B cell (primary cell): ENCODE data around the gene CEP95. TPM values are rescaled to one million over a fixed set of nuclear protein-coding genes. Genes with fewer than 3 reads are reported as not detected.

Source experiments
- ATAC-seq: fragments of 200-7000 bp; cut with Tn5 transposase; one replicate; pipeline ENCODE4 v1.10.0; 2021; ENCODE audit warnings: low read depth, mild to moderate bottlenecking, moderate number of reproducible peaks, moderate library complexity
- CTCF ChIA-PET: fragments of 350-600 bp; sonication (Branson Sonifier 250); formaldehyde crosslinking; loops from one replicate; lab custom pipeline; 2021; ENCODE audit warnings: antibody characterized with exemption, inconsistent platforms; lab: Charles Lee
- POLR2A ChIA-PET: fragments of 350-600 bp; sonication (Branson Sonifier 250); formaldehyde crosslinking; loops from one replicate; lab custom pipeline; 2021; ENCODE audit warnings: antibody characterized with exemption; lab: Charles Lee
- DNase-seq: peaks from one replicate; pipeline ENCODE4 v3.0.0; 2013
- H2AFZ ChIP-seq: 2 replicates; pipeline ENCODE4 v1.6.1; 2012; ENCODE audit warnings: mild to moderate bottlenecking, low read depth, low read length; ENCODE audit not compliant: insufficient read depth, poor library complexity, severe bottlenecking
- H3K27ac ChIP-seq, 2 donors: 1 replicate in 1 of 2; 2 replicates in 1 of 2; pipeline ENCODE4 v1.5.1; 2012 to 2013; ENCODE audit warnings: low read length in 2 of 2, mild to moderate bottlenecking in 2 of 2, moderate library complexity in 1 of 2
- H3K27me3 ChIP-seq, 4 experiments: fragments of 200-600 bp in 1 of 4; sonication (generic) in 1 of 4; replicated peaks in 1 of 4; 1 replicate in 2 of 4; 2 replicates in 2 of 4; pipeline versions ENCODE4 v1.6.1 to v1.7.0; 2013 to 2016; ENCODE audit warnings: low read length in 3 of 4, mild to moderate bottlenecking in 2 of 4, mixed read lengths in 1 of 4, moderate library complexity in 1 of 4; ENCODE audit not compliant: insufficient read depth in 4 of 4, control insufficient read depth in 3 of 4; ENCODE audit errors: control extremely low read depth in 1 of 4
- H3K36me3 ChIP-seq, 2 experiments: replicated peaks in 1 of 2; 1 replicate in 1 of 2; 2 replicates in 1 of 2; pipeline versions ENCODE4 v1.6.1 to v1.7.1; 2013; ENCODE audit warnings: low read length in 1 of 2; ENCODE audit not compliant: insufficient read depth in 2 of 2, control insufficient read depth in 1 of 2; ENCODE audit errors: control extremely low read depth in 1 of 2, extremely low read depth in 1 of 2
- H3K4me1 ChIP-seq, 2 donors: fragments of 200-600 bp in 1 of 2; sonication (generic) in 1 of 2; 1 replicate in 1 of 2; 2 replicates in 1 of 2; pipeline versions ENCODE4 v1.5.1 to v1.6.1; 2013 to 2017; ENCODE audit warnings: low read length in 2 of 2; ENCODE audit not compliant: control insufficient read depth in 2 of 2, insufficient read depth in 2 of 2
- H3K4me2 ChIP-seq: replicated peaks from 2 replicates; pipeline ENCODE3; 2012; ENCODE audit warnings: mild to moderate bottlenecking, low read depth, low read length; ENCODE audit not compliant: poor library complexity, severe bottlenecking
- H3K4me3 ChIP-seq, 5 experiments: fragments of 200-600 bp in 1 of 5; sonication (generic) in 1 of 5; 1 replicate in 3 of 5; 2 replicates in 2 of 5; pipeline versions ENCODE4 v1.5.1 to v1.7.0; 2011 to 2016; ENCODE audit warnings: low read length in 4 of 5, mild to moderate bottlenecking in 4 of 5, low read depth in 2 of 5, control low read depth in 1 of 5, moderate library complexity in 1 of 5; ENCODE audit not compliant: insufficient read depth in 1 of 5; ENCODE audit errors: control extremely low read depth in 1 of 5, extremely low read depth in 1 of 5
- H3K79me2 ChIP-seq: fragments of 200-600 bp; sonication (generic); one replicate; pipeline ENCODE4 v1.6.0; 2016; ENCODE audit warnings: low read length; ENCODE audit not compliant: control insufficient read depth, insufficient read depth
- H3K9ac ChIP-seq: fragments of 200-600 bp; sonication (generic); 2 replicates; pipeline ENCODE4 v1.6.1; 2017; ENCODE audit warnings: mild to moderate bottlenecking, low read length, moderate library complexity
- H3K9me3 ChIP-seq, 3 donors: one replicate each; pipeline versions ENCODE4 v1.6.1 to v1.7.1; 2013; ENCODE audit warnings: low read length in 2 of 3; ENCODE audit not compliant: control insufficient read depth in 2 of 3, insufficient read depth in 1 of 3; ENCODE audit errors: control extremely low read depth in 1 of 3
- H4K20me1 ChIP-seq: 2 replicates; pipeline ENCODE4 v1.6.0; 2012; ENCODE audit warnings: mild to moderate bottlenecking, low read length; ENCODE audit not compliant: insufficient read depth, control insufficient read depth, poor library complexity, severe bottlenecking
- H3K27ac Mint-ChIP-seq: one replicate; pipeline ENCODE4 v1.8.0; 2021; ENCODE audit warnings: mixed read lengths
- H3K27me3 Mint-ChIP-seq: one replicate; pipeline ENCODE4 v1.8.0; 2021; ENCODE audit warnings: mixed read lengths
- H3K4me1 Mint-ChIP-seq: one replicate; pipeline ENCODE4 v1.8.0; 2021; ENCODE audit warnings: mixed read lengths
- H3K4me3 Mint-ChIP-seq: one replicate; pipeline ENCODE4 v1.8.0; 2021; ENCODE audit warnings: mixed read lengths
- H3K9me3 Mint-ChIP-seq: one replicate; pipeline ENCODE4 v1.8.0; 2022; ENCODE audit warnings: mixed read lengths; ENCODE audit not compliant: insufficient read depth
- EZH2 ChIP-seq: IDR thresholded peaks from 2 replicates; pipeline ENCODE4 v1.6.1; 2012; ENCODE audit warnings: borderline replicate concordance, low read depth, mild to moderate bottlenecking, moderate library complexity, low read length; ENCODE audit not compliant: insufficient read depth, poor library complexity, severe bottlenecking
- WGBS: methylation state at CpG from one replicate; pipeline ENCODE4 v1.1.5; 2013; ENCODE audit warnings: missing lambda C conversion rate; ENCODE audit not compliant: insufficient coverage; 5-methylcytosine and 5-hydroxymethylcytosine counted together
- intact Hi-C: fragments of 100-400 bp; cut with micrococcal nuclease; formaldehyde crosslinking; loops from one replicate; pipeline ENCODE4 v1.10.0; 2022
- polyA plus RNA-seq: library from polyadenylated mRNA; depleted of rRNA; stranded (reverse); fragments of >200 nt; gene quantifications from 2 replicates; pipeline ENCODE4 v1.2.3, GENCODE V29; 2012
- total RNA-seq, 2 donors: library from RNA; stranded (reverse); fragments of 120-200 nt in 1 of 2; gene quantifications; 1 replicate in 1 of 2; 2 replicates in 1 of 2; pipeline versions ENCODE4 v1.2.3 to v1.2.4, GENCODE V29; 2013 to 2022
- TF ChIP-seq, protein P1 (sequence below): fragments of 200-600 bp; IDR thresholded peaks from one replicate; pipeline ENCODE4 v1.8.0; 2022; ENCODE audit warnings: antibody characterized with exemption, mild to moderate bottlenecking

Gene CEP95
- total and polyA plus RNA-seq, 2 donors (not counting 1 experiment from before 2014, with no cell fraction given), result 71.1 to 122 TPM

DNA sequence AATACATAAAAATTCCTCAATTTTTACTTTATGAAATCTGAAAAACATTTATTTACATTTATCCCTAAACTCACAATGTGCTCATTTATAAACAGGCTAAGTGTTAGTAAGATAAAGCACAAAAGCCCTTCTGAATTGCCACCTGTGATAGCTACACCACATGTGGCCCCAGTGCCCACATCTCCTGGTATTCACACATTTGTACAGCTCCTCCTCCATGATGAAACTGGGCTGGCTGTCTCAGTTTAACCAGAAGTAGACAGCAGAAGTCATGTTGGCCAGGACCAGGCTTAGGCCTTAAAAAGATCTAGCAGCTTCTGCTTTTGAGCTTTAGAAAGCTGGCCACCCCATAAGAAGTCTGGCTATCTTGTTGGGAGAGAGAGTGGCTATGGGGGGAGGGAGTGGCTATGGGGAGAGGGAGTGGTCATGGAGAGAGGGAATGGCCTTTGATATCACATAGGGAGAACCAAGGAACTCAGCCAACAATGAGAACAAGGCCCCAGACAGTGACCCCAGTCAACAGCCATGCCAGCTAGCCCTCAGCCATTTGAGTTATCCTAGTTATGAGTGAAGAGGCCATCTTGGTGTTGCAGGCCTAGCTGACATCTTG, 47.4 kb downstream of the CEP95 start:
- H3K36me3 ChIP-seq, result peaks cover 0 to 49% of the 10 kb centered on the region in 2 experiments
- CTCF ChIA-PET, result no interaction called here

DNA sequence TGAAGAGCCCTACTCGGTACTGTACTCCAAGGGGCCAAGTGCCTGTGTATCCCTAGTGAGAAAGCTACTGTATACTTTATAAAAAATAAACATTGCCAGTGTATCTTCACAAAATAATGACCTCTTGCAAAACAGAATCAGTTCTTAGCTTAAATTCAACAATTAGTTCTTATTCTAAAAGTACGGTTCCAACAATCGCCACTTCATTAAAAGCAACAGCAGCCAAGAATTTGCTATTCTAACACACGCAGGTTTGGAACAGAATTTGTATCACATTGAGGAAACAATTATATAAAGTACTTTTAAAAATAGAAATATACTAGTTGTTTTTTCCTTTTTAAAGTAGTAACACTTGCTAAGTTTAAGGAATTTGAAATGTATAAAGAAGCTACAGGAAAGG, 48.5 kb downstream of the CEP95 start:
- intact Hi-C loops, result no loop called here
- TF ChIP-seq, protein P1, sequence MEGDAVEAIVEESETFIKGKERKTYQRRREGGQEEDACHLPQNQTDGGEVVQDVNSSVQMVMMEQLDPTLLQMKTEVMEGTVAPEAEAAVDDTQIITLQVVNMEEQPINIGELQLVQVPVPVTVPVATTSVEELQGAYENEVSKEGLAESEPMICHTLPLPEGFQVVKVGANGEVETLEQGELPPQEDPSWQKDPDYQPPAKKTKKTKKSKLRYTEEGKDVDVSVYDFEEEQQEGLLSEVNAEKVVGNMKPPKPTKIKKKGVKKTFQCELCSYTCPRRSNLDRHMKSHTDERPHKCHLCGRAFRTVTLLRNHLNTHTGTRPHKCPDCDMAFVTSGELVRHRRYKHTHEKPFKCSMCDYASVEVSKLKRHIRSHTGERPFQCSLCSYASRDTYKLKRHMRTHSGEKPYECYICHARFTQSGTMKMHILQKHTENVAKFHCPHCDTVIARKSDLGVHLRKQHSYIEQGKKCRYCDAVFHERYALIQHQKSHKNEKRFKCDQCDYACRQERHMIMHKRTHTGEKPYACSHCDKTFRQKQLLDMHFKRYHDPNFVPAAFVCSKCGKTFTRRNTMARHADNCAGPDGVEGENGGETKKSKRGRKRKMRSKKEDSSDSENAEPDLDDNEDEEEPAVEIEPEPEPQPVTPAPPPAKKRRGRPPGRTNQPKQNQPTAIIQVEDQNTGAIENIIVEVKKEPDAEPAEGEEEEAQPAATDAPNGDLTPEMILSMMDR, result no peak
- no peak for TF ChIP-seq EZH2
- Histone ChIP-seq H3K4me2 (no peak overlapping the region), H3K79me2 (no peaks in the 10 kb centered on the region), H3K4me3 (no peak overlapping the region), H4K20me1 (no peaks in the 10 kb centered on the region), H3K27me3 (no peaks in the 10 kb centered on the region), H3K9ac (no peak overlapping the region), H2AFZ (no peak overlapping the region), H3K9me3 (no peaks in the 10 kb centered on the region), H3K4me1 (no peaks in the 10 kb centered on the region), H3K36me3 (peaks cover 0 to 49% of the 10 kb centered on the region in 2 experiments), H3K27ac (no peak overlapping the region)
- no CpG with 5 or more reads among the region's 4 CpGs for WGBS
- POLR2A ChIA-PET, result no interaction called here
- Mint-ChIP-seq H3K27ac (no peak overlapping the region), H3K9me3 (no peaks in the 10 kb centered on the region), H3K4me1 (no peaks in the 10 kb centered on the region), H3K4me3 (no peak overlapping the region), H3K27me3 (no peaks in the 10 kb centered on the region)
- ATAC-seq (no peak), DNase-seq (no peak)
- CTCF ChIA-PET, result interaction anchor here (1.0 kb wide), 1 partner anchor 10 kb away, joined by 3 read pairs; no protein-coding TSS in a partner anchor

More for the DNA sequence above, 47.4 kb downstream of the CEP95 start:
- TF ChIP-seq, protein P1, result no peak
- no peak for TF ChIP-seq EZH2
- POLR2A ChIA-PET, result no interaction called here
- no peak overlapping the region for H3K27ac Mint-ChIP-seq
- Histone ChIP-seq H3K27me3 (no peaks in the 10 kb centered on the region), H3K9me3 (no peaks in the 10 kb centered on the region), H3K4me3 (no peak overlapping the region), H3K4me1 (no peaks in the 10 kb centered on the region), H3K9ac (no peak overlapping the region), H4K20me1 (no peaks in the 10 kb centered on the region), H3K27ac (no peak overlapping the region), H3K4me2 (no peak overlapping the region), H3K79me2 (no peaks in the 10 kb centered on the region), H2AFZ (no peak overlapping the region)
- H3K27me3 Mint-ChIP-seq, result no peaks in the 10 kb centered on the region
- intact Hi-C loops, result no loop called here
- no peaks in the 10 kb centered on the region for H3K4me1 Mint-ChIP-seq
- H3K4me3 Mint-ChIP-seq, result no peak overlapping the region
- no peaks in the 10 kb centered on the region for H3K9me3 Mint-ChIP-seq
- ATAC-seq (no peak), DNase-seq (no peak)
